H9 (cell line): ENCODE results near the gene VSIG8. TPM values are rescaled to one million over a fixed set of nuclear protein-coding genes. Genes with fewer than 3 reads are reported as not detected.

Experiments
- DNase-seq: peaks from one replicate; pipeline ENCODE4 v3.0.0-alpha.2; 2017
- H2AFZ ChIP-seq: one replicate; pipeline ENCODE4 v1.6.1; 2013; ENCODE audit warnings: mild to moderate bottlenecking, low read length, control low read depth, moderate library complexity
- H2AK5ac ChIP-seq: 2 replicates; pipeline ENCODE4 v1.6.1; 2013; ENCODE audit warnings: low read length, control low read depth, mixed read lengths; ENCODE audit not compliant: insufficient read length
- H2BK120ac ChIP-seq: one replicate; pipeline ENCODE4 v1.6.1; 2013; ENCODE audit warnings: low read depth, mild to moderate bottlenecking, low read length, control low read depth, inconsistent platforms; ENCODE audit not compliant: poor library complexity, severe bottlenecking
- H2BK12ac ChIP-seq: 2 replicates; pipeline ENCODE4 v1.6.1; 2013; ENCODE audit warnings: low read length, control low read depth, mixed read lengths, low read depth; ENCODE audit not compliant: insufficient read length
- H2BK15ac ChIP-seq: 2 replicates; pipeline ENCODE4 v1.6.1; 2013; ENCODE audit warnings: low read depth, low read length, control low read depth
- H2BK20ac ChIP-seq: one replicate; pipeline ENCODE4 v1.6.1; 2013; ENCODE audit warnings: low read depth, mild to moderate bottlenecking, low read length, control low read depth, inconsistent platforms; ENCODE audit not compliant: poor library complexity, severe bottlenecking
- H2BK5ac ChIP-seq: 2 replicates; pipeline ENCODE4 v1.6.1; 2013; ENCODE audit warnings: low read length, control low read depth, mixed read lengths; ENCODE audit not compliant: insufficient read length
- H3K14ac ChIP-seq: 2 replicates; pipeline ENCODE4 v1.6.1; 2013; ENCODE audit warnings: low read length, control low read depth; ENCODE audit not compliant: insufficient read depth
- H3K18ac ChIP-seq: 2 replicates; pipeline ENCODE4 v1.6.1; 2013; ENCODE audit warnings: low read depth, mild to moderate bottlenecking, mixed read lengths, low read length, control low read depth; ENCODE audit not compliant: insufficient read length
- H3K23ac ChIP-seq: 2 replicates; pipeline ENCODE4 v1.6.1; 2013; ENCODE audit warnings: low read length, control low read depth, mixed read lengths, low read depth; ENCODE audit not compliant: insufficient read length
- H3K23me2 ChIP-seq: 2 replicates; pipeline ENCODE4 v1.6.1; 2013; ENCODE audit warnings: low read depth, mild to moderate bottlenecking, mixed read lengths, low read length, control low read depth; ENCODE audit not compliant: insufficient read length, poor library complexity, severe bottlenecking
- H3K27ac ChIP-seq: 2 replicates; pipeline ENCODE4 v1.5.1; 2013; ENCODE audit warnings: low read length, control low read depth, mixed read lengths, low read depth; ENCODE audit not compliant: insufficient read length
- H3K27me3 ChIP-seq: 2 replicates; pipeline ENCODE4 v1.6.1; 2013; ENCODE audit warnings: low read length, control low read depth, inconsistent platforms; ENCODE audit not compliant: insufficient read depth
- H3K4ac ChIP-seq: 2 replicates; pipeline ENCODE4 v1.6.1; 2013; ENCODE audit warnings: low read depth, mild to moderate bottlenecking, control low read depth, inconsistent platforms, low read length, moderate library complexity
- H3K4me1 ChIP-seq: 2 replicates; pipeline ENCODE4 v1.6.1; 2013; ENCODE audit warnings: low read length, control low read depth, inconsistent platforms; ENCODE audit not compliant: insufficient read depth
- H3K4me2 ChIP-seq: 2 replicates; pipeline ENCODE4 v1.6.1; 2013; ENCODE audit warnings: low read length, control low read depth, mixed read lengths; ENCODE audit not compliant: insufficient read length, insufficient read depth
- H3K56ac ChIP-seq: 2 replicates; pipeline ENCODE4 v1.6.1; 2013; ENCODE audit warnings: low read depth, mild to moderate bottlenecking, mixed read lengths, low read length, control low read depth; ENCODE audit not compliant: insufficient read length
- H3K79me1 ChIP-seq: 2 replicates; pipeline ENCODE4 v1.6.1; 2013; ENCODE audit warnings: low read depth, mild to moderate bottlenecking, moderate library complexity, low read length, control low read depth, inconsistent platforms; ENCODE audit not compliant: insufficient read depth, poor library complexity, severe bottlenecking
- H3K79me2 ChIP-seq: 2 replicates; pipeline ENCODE4 v1.6.1; 2013; ENCODE audit warnings: low read length, control low read depth, inconsistent platforms; ENCODE audit not compliant: insufficient read depth
- H3K9ac ChIP-seq: 2 replicates; pipeline ENCODE4 v1.6.1; 2013; ENCODE audit warnings: low read length, control low read depth, mixed read lengths; ENCODE audit not compliant: insufficient read length; ENCODE audit errors: extremely low read depth
- H3K9me3 ChIP-seq: one replicate; pipeline ENCODE4 v1.6.1; 2013; ENCODE audit warnings: low read depth, low read length, inconsistent platforms; ENCODE audit not compliant: control insufficient read depth
- H3T11ph ChIP-seq: one replicate; pipeline ENCODE4 v1.6.1; 2013; ENCODE audit warnings: mild to moderate bottlenecking, low read length, control low read depth, inconsistent platforms
- H4K20me1 ChIP-seq: one replicate; pipeline ENCODE4 v1.6.1; 2013; ENCODE audit not compliant: control insufficient read depth, insufficient read length, insufficient read depth
- H4K5ac ChIP-seq: 2 replicates; pipeline ENCODE4 v1.6.1; 2013; ENCODE audit warnings: low read depth, mild to moderate bottlenecking, mixed read lengths, low read length, control low read depth; ENCODE audit not compliant: insufficient read length
- H4K8ac ChIP-seq: replicated peaks from 2 replicates; pipeline ENCODE4 v1.6.1; 2013; ENCODE audit warnings: low read length, control low read depth, mixed read lengths, low read depth; ENCODE audit not compliant: insufficient read length
- H4K91ac ChIP-seq: 2 replicates; pipeline ENCODE4 v1.6.1; 2013; ENCODE audit warnings: low read depth, mild to moderate bottlenecking, moderate library complexity, mixed read lengths, low read length, control low read depth; ENCODE audit not compliant: insufficient read length
- H3K27ac Mint-ChIP-seq, 3 experiments: 2 replicates in 2 of 3; 3 replicates in 1 of 3; pipeline ENCODE4 v1.8.0; 2020 to 2021; ENCODE audit warnings: mixed read lengths in 3 of 3, mild to moderate bottlenecking in 1 of 3, moderate library complexity in 1 of 3
- H3K27me3 Mint-ChIP-seq: 2 replicates; pipeline ENCODE4 v1.8.0; 2021; ENCODE audit warnings: low read depth, mild to moderate bottlenecking, moderate library complexity, mixed read lengths
- H3K36me3 Mint-ChIP-seq, 3 experiments: 2 replicates in 2 of 3; 3 replicates in 1 of 3; pipeline ENCODE4 v1.8.0; 2020 to 2021; ENCODE audit warnings: low read depth in 3 of 3, mixed read lengths in 3 of 3; ENCODE audit not compliant: insufficient read depth in 1 of 3
- H3K4me1 Mint-ChIP-seq, 2 experiments: 2 replicates each; pipeline ENCODE4 v1.8.0; 2020; ENCODE audit warnings: mixed read lengths in 2 of 2
- H3K4me3 Mint-ChIP-seq, 2 experiments: 2 replicates in 1 of 2; 3 replicates in 1 of 2; pipeline ENCODE4 v1.8.0; 2020 to 2021; ENCODE audit warnings: mild to moderate bottlenecking in 2 of 2, mixed read lengths in 2 of 2, moderate library complexity in 1 of 2
- H3K9me3 Mint-ChIP-seq, 2 experiments: 2 replicates in 1 of 2; 3 replicates in 1 of 2; pipeline ENCODE4 v1.8.0; 2020; ENCODE audit warnings: mild to moderate bottlenecking in 2 of 2, mixed read lengths in 2 of 2, moderate library complexity in 1 of 2
- CTCF ChIP-seq: fragments of 200-600 bp; sonication (generic); conservative IDR thresholded peaks from 3 replicates; pipeline ENCODE4 v1.8.0; 2021; ENCODE audit warnings: antibody characterized with exemption, mild to moderate bottlenecking
- WGBS: extraction: QIAGEN DNeasy Blood & Tissue Kit; methylation state at CpG from one replicate; pipeline ENCODE4 v1.1.7; 2013; ENCODE audit warnings: missing lambda C conversion rate, low lambda C conversion rate, mixed read lengths; ENCODE audit not compliant: insufficient read length; ENCODE audit errors: extremely low coverage; 5-methylcytosine and 5-hydroxymethylcytosine counted together
- total RNA-seq: library from RNA; stranded (reverse); gene quantifications from 2 replicates; pipeline ENCODE4 v1.2.1, GENCODE V29; 2021

Gene VSIG8
- total RNA-seq, 1 experiment from 2014 or later: not detected

GRCh38 chr1:159870704-159871103 is 8.2 kb upstream of the VSIG8 start:
- no peak for TF ChIP-seq CTCF
- H2AK5ac ChIP-seq: no peak overlapping the region
- H3K9me3 ChIP-seq: no peaks in the 10 kb centered on the region
- H3K79me2 ChIP-seq: no peaks in the 10 kb centered on the region
- DNase-seq: no peak
- H3K14ac ChIP-seq: no peak overlapping the region; the same call in 1 of the 2 replicates
- H2BK5ac ChIP-seq: no peak overlapping the region
- Mint-ChIP-seq H3K4me3 (no peak overlapping the region), H3K27me3 (peaks cover 23% of the 10 kb centered on the region), H3K27ac (no peak overlapping the region), H3K36me3 (peaks cover 0 to 2% (median 0%) of the 10 kb centered on the region in 3 experiments; a peak in 2 of 7 replicates), H3K4me1 (peaks cover 14 to 23% of the 10 kb centered on the region in 2 experiments), H3K9me3 (no peaks in the 10 kb centered on the region)
- H3K27me3 ChIP-seq: no peaks in the 10 kb centered on the region
- H4K8ac ChIP-seq: no peak overlapping the region
- H2BK12ac ChIP-seq: no peak overlapping the region
- H2AFZ ChIP-seq: no peak overlapping the region
- no peak overlapping the region for H2BK120ac ChIP-seq
- no peak overlapping the region for H3K4ac ChIP-seq
- no CpG with 5 or more reads among the region's 5 CpGs for WGBS
- no peaks in the 10 kb centered on the region for H3K23me2 ChIP-seq
- H3K4me2 ChIP-seq: no peak overlapping the region
- H3K27ac ChIP-seq: no peak overlapping the region
- no peak overlapping the region for H2BK15ac ChIP-seq
- H3K18ac ChIP-seq: no peak overlapping the region
- H4K5ac ChIP-seq: no peak overlapping the region
- H4K91ac ChIP-seq: no peak overlapping the region
- H2BK20ac ChIP-seq: no peak overlapping the region
- H3K4me1 ChIP-seq: no peaks in the 10 kb centered on the region
- H3K79me1 ChIP-seq: no peaks in the 10 kb centered on the region
- H3K23ac ChIP-seq: no peak overlapping the region
- H4K20me1 ChIP-seq: no peaks in the 10 kb centered on the region
- H3K9ac ChIP-seq: no peak overlapping the region
- H3T11ph ChIP-seq: no peak overlapping the region
- no peak overlapping the region for H3K56ac ChIP-seq
